HL-60 (cell line): Measurements from ENCODE around the gene CCDC146.

Source experiments
- CTCF ChIP-seq: IDR thresholded peaks from one replicate; pipeline ENCODE4 v1.5.1; 2011; ENCODE audit warnings: low read length, control low read depth, inconsistent platforms; ENCODE audit not compliant: insufficient read depth
- GABPA ChIP-seq: IDR thresholded peaks from 2 replicates; pipeline ENCODE4 v1.6.1; 2012; ENCODE audit warnings: low read depth
- POLR2AphosphoS5 ChIP-seq: IDR thresholded peaks from 2 replicates; pipeline ENCODE4 v1.6.1; 2012; ENCODE audit warnings: low read depth
- REST ChIP-seq: IDR thresholded peaks from 2 replicates; pipeline ENCODE4 v1.6.1; 2012; ENCODE audit warnings: low read depth; ENCODE audit not compliant: insufficient replicate concordance
- SPI1 ChIP-seq: IDR thresholded peaks from 2 replicates; pipeline ENCODE4 v1.6.1; 2012; ENCODE audit warnings: low read depth, mild to moderate bottlenecking, borderline replicate concordance

GRCh38 chr7:77188731-77189437 is 66.5 kb downstream of the CCDC146 start:
- TF ChIP-seq CTCF: no peak
- TF ChIP-seq POLR2AphosphoS5: peak; percentile 9; the same call in 1 of the 2 replicates
- TF ChIP-seq SPI1: peak; percentile 99
- no peak for TF ChIP-seq GABPA
- no peak for TF ChIP-seq REST
